ENCODE results near the gene GLDC.

GLDC gene

DNA sequence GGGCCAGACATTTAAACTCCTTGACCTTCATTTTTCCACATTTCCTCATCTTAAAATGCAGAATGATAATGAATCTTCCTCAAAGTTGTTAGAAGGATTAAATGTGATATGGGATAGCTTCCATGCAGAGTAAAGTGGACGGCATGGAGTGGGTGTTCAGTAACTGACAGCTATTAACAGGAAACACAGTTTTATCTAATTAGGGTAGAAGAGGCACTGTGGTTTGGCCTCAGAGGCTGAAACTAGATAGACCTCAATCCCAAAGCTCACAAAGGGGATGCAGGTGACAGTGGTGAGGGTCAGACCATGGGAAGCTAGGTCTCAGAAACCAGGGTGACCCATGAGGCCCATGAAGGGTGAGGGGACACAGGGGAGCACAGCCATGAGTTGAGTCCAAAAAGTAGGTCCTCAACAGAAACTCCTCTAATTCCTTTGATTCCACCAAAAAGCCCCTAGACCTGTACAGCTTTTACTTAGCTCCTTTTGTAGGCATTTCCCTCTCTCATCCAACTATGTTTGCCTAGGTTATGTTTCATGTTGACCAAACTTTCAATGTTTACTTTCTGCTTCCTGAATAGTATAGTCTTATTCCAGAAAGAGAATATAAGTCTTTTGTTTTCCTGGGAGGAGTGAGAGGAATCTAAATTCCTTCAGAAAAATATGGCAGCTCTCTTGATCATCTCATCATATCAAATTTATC lies 27.9 kb upstream of the GLDC start:
- no peak overlapping the region for H3K4me3 ChIP-seq (ENCODE audit: low read depth, low read length)

DNA sequence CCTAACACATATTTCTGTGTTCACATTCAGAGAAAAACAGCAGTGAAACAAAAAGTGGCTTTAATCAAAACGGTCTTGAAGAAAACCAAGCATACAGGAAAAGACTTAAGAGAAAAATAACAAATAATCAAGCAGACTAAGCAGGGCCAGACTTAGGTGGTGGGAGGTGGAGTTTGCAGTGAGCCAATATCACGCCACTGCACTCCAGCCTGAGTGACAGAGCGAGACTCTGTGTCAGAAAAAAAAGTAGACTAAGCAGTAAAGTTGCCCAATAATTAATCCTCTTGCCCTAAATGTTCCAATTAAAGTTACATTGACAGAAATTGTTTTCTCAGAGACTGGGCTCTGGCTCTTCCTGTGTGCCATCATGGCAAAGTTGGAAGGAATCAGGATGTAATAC lies 26.6 kb upstream of the GLDC start:
- no peak for TF ChIP-seq CTCF (IDR thresholded peaks at IDR 0.05; ENCODE audit: borderline replicate concordance, insufficient read depth, low read depth, low read length)
- H3K4me3 ChIP-seq (ENCODE audit: low read depth, low read length): no peak overlapping the region

More for the DNA sequence above, 27.9 kb upstream of the GLDC start:
- TF ChIP-seq CTCF (IDR thresholded peaks at IDR 0.05; ENCODE audit: borderline replicate concordance, insufficient read depth, low read depth, low read length): no peak

DNA sequence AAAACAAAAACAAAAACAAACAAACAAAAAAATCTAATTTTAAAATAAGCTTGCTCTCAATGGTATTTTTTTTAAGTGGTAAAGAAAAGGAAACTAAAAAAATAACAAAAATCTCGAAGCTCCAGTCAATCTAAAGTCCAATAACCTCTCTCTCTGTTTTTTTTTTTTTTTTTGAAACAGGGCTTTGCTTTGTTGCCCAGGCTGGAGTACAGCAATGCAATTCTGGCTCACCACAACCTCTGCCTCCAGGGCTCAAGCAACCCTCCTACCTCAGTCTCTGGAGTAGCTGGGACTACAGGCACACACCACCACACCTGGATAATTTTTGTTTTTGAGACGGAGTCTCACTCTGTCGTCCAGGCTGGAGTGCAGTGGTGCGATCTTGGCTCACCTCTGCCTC lies 25.9 kb upstream of the GLDC start:
- no peak for TF ChIP-seq CTCF (IDR thresholded peaks at IDR 0.05; ENCODE audit: borderline replicate concordance, insufficient read depth, low read depth, low read length)
- H3K4me3 ChIP-seq (ENCODE audit: low read depth, low read length): no peak overlapping the region

- TF ChIP-seq CTCF (IDR thresholded peaks at IDR 0.05; ENCODE audit: borderline replicate concordance, insufficient read depth, low read depth, low read length): no peak
- no peak overlapping the region for H3K4me3 ChIP-seq (ENCODE audit: low read depth, low read length)
Observed at GRCh38 chr9:6669881-6670280, 24.4 kb upstream of the GLDC start.

DNA sequence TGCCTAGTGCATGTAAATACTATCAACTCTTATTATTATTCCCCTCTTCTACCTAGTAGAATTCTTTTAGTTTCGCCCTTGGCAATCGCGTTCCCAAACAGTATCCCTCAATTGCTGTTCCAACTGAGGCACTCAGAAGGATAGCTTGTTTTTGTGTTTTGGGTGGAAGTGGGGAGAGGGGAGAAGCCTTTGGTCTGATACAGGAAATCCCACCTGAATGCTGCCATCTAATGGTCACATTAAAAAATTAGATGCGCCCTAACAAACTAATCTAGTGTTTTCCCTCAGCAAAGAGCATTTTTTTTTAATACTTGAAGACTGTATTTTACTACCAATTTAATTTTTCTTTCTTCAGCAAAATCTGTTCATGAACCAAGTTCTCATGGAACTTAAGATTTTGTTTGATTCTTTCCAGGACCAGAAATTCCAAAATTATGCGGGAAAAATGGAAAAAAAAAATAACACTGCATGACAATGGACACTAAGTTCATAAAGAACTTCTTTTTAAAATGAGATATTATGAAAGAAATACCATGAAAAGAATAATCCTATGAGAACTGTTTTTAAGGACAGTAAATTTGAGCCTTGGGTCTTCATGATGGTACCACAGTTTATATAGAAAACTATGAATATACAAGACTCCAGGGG lies 22.2 kb upstream of the GLDC start:
- no peak overlapping the region for H3K4me3 ChIP-seq (ENCODE audit: low read depth, low read length)
- peak; percentile 42; the same call in 1 of the 2 replicates for TF ChIP-seq CTCF (IDR thresholded peaks at IDR 0.05; ENCODE audit: borderline replicate concordance, insufficient read depth, low read depth, low read length)

DNA sequence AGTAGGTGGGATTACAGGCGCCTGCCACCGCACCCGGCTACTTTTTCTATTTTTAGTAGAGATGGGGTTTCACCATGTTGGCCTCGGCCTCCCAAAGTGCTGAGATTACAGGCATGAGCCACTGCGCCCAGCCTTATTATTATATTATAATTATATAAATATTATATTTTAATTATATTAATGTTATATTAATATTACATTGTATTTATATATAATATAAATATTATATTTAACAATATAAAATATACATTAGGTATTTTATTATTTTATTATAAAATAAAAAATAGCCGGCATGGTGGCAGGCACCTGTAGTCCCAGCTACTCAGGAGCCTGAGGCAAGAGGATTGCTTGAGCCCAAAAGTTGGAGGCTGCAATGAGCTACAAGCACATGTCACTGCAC lies 21.6 kb upstream of the GLDC start:
- H3K4me3 ChIP-seq (ENCODE audit: low read depth, low read length): no peak overlapping the region
- TF ChIP-seq CTCF (IDR thresholded peaks at IDR 0.05; ENCODE audit: borderline replicate concordance, insufficient read depth, low read depth, low read length): no peak

GRCh38 chr9:6665628-6666027 lies 20.1 kb upstream of the GLDC start:
- no peak for TF ChIP-seq CTCF (IDR thresholded peaks at IDR 0.05; ENCODE audit: borderline replicate concordance, insufficient read depth, low read depth, low read length)
- H3K4me3 ChIP-seq (ENCODE audit: low read depth, low read length): no peak overlapping the region
